NCI-H1417 (cell line): ENCODE data around the gene CRY1.
A peak's percentile ranks its signal among the peaks of the same experiment; 100 is the strongest.
"Not testable (repeated sequence)": the region's sequence is repeated elsewhere in the genome, so short reads cannot be mapped to it uniquely, and the experiment has no call there.

Experiments used
- DNase-seq, 3 experiments: peaks; one replicate each; lab custom pipeline; 2025; lab: John Stamatoyannopoulos, UW

CRY1 gene

DNA sequence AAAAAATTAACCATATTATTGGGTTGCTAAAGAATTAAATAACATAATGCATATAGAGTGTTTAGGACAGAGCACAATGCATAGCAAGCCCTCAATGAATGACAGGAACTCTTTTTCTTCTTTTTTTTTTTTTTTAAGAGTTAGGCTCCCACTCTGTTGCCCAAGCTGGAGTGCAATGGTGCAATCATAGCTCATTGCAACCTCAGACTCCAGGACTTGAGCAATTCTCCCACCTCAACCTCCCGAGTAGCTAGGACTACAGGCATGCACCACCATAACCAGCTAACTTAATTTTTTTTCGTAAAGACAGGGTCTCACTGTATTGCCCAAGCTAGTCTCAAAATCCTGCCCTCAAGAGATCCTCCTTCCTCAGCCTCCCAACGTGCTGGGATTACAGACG, 85.9 kb downstream of the CRY1 start:
- no peak for DNase-seq

DNA sequence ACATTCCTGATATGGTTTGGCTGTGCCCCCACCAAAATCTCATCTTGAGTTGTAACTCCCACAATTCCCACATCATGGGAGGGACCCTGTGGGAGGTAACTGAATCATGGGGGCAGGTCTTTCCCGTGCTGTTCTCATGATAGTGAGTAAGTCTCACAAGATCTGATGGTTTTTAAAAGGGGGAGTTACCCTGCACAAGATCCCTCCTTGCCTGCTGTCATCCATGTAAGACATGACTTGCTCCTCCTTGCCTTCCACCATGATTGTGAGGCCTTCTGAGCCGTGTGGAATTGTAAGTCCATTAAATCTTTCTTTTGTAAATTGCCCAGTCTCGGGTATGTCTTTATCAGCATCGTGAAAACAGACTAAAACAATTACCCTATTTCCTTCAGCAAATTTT, 90.7 kb downstream of the CRY1 start:
- not testable (repeated sequence) for DNase-seq

DNA sequence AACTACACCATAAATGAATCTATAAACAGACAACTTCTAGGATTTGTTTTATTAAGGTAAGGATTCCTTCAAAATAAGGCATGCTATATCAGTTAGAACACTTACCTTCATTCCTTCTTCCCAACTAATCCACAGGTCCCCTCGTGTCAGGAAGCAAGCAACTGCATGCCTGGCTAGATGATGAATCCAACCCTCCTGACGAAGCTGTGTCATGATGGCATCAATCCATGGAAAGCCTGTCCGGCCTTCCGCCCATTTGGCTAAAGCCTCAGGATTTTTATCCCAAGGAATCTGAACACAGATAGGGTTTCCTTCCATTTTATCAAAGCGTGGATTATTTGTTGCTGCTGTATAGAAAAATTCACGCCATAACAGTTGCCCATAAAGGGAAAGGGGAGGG, 93.9 kb downstream of the CRY1 start:
- DNase-seq, result no peak

DNA sequence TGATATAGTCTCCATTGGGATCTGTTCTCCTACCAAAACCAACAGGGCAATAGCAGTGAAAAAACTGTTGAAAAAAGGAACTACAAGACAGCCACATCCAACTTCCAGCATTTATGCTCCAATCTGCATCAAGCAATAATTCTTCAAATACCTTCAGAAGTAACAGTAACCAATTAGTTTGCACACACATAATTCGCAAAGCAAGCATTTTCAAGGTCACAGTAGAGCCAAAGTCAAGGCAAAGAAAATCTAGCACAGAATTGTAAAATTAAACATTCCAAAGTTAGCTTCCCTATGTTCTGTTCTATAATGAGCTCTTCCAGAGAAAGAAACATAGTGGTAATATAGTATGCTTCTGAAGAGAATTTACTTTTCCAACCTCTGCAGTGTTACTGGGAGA, 95.4 kb downstream of the CRY1 start:
- no peak for DNase-seq

DNA sequence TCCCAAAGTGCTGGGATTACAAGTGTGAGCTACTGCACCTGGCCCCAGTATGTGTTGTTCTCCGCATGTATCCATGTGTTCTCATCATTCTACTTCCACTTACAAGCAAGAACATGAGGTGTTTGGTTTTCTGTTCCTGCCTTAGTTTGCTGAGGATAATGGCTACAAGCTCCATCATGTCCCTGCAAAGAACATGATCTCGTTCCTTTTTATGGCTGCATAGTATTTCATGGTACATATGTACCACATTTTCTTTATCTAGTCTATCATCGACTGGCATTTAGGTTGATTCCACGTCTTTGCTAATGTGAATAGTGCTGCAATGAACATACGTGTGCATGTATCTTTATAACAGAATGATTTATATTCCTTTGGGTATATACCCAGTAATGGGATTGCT, 97.2 kb downstream of the CRY1 start:
- not testable (repeated sequence) for DNase-seq

DNA sequence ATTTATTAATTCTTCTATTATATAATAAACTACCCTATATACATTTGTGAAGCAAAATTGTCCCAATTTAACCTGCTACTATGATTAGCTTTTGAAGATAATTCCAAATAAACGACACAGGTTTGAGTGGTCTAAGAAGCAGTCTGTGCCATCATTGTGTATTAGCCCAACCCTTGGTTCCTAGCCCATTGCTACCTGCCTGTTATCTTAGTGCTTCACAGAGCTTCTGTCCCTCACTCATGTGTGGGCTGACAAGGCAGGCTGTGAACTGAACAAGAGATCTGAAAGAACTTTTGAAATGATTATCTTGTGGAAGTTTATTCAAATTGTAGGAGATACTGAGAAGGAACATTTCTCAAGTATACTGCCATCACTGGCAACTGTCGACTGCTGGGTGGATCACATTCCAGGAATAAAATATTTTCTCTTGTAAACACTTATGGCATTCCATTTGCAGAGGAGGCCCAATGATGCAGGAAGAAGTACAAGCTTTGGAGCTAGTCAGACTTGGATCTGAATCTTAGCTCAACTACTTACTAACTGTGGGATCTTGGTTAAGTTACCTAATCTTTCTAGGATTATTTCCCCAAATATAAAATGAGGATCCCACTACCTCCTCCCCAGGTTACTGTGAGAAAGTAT, 98.6 kb downstream of the CRY1 start:
- no peak for DNase-seq

DNA sequence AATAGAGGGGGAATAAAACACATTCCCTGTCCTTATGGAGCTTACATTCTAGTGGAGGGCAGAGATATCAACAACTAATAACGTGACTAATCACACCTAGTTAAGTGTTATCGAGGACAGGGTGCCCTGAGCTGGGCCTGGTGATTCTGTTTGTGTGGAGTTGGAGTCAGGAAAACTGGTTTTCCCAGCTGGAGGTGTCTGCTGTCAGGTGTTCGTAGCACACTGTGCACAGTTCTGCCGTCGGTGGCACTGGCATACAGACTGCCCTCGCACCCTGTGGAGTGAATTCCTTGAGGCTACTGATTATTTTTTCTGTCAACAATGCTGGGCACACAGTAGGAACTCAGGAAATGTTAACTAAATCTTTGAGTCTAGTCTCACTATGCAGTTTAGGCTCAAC, 105.5 kb downstream of the CRY1 start:
- peak in 2 of 3 experiments; percentile 33 to 65 for DNase-seq

DNA sequence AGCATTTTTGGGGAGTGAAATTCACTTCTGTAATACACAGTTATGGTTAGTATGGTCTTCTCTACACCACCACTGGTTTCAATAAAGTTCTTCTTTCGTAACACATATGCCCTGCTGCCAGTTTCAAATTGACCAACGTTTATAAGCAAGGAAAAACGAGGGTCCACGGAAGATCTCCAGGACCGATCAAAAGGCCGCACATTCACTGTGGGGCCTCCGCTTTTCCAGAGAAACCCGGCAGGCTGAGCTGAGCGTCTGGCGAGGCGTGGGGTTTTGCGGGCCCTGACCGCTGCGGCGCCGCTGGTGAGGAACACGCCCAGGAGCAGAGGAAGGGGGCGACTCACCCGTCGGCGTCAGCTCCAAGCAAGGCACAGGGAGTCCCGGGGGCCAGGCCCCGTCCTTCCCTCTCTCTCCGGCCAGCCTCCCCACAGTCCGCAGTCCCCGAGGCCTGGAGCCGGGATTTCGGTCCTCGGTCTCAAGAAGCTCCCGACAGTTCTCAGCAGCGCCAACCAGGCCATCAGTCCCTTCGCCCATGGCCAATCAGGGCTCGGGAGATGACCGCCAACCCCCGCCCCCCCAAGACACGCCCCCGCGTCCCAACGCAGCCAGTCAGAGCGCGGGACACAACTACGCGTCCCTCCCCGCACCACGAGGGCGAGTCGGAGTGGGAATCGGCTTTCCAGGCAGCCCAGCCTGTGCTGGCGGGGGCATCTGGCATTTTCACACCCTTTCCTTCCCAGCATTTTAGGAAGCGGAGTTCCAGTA, 106.5 kb downstream of the CRY1 start, which contains the start of gene MTERF2:
TSS of gene MTERF2 (minus strand) at position 522 of the 765 bp plus-strand sequence. CDS start 8,432 bp downstream, outside the sequence.
- DNase-seq, result peak; percentile 95 to 98 (median 96)

DNA sequence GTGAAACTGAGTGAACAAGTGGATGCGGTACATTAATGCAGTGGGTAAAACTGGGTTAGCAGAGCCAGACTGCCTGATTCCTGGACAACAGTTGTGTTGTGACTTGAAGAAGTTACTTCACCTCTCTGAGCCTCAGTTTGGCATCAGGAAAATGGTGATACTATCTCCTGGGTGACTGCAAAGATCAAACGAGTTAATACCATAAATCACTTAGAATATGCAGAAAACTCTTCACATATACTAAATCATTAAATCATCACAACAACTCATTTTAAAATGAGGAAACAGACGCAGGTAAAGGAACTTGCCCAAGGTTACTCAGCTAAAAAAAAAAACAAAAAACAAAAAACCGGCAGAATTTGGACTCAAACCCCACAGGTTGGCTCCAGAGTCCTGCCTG, 107.2 kb downstream of the CRY1 start:
- DNase-seq, result no peak

DNA sequence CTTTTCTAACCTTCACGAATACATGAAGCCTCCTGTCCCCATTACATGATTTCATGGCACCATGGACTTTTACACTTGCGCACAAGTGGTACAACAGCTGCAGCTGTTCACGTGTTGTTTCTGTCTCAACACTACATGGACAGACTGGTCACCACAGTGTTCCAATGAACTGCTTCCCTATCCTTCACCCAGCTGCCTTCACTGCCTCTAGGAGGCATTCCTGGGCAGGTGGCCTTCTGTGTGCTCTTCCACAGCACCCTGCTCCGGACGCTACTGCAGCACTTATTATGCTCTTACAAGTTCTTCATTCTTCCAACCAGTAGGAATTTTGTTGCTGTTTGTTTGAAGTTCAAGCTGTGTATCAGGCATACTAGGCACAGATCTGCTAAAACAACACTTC, 107.9 kb downstream of the CRY1 start:
- no peak for DNase-seq

DNA sequence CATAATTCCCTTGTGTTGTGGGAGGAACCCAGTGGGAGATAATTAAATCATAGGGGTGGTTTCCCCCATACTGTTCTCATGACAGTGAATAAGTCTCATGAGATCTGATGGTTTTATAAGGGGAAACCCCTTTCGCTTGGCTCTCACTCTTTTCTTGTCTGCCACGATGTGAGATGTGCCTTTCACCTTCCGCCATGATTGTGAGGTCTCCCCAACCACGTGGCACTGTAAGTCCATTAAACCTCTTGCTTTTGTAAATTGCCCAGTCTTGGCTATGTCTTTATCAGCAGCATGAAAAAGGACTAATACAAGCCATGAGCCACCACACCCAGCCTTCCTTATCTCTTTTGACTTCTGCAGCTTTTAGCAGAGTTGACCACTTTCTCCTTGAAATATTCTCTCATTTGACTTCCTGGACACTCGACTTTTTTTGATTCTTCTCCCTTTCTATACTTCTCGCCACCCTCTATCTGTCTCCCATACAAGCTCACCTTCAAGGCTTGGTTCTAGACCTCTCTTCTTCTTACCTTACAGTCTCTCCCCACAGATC, 108.7 kb downstream of the CRY1 start:
- DNase-seq, result no peak

DNA sequence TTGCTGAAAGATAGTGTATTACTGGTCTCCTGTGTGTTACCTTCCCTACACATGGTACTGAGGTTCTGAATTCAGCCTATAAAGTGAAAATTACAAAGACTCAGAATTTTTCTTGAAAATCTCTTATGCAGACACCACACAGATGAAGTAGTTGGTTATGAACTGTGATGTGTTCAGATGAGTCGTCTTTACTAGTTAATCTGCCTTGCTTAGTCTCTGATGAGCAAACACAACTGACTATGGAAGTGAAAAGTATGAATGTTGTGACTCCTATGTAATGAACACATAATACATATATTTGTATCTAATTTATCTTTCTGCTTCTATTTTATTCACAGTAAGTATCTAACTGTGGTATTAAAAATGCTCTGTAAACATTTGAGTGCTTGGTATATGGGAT, 111.1 kb downstream of the CRY1 start:
- no peak for DNase-seq

DNA sequence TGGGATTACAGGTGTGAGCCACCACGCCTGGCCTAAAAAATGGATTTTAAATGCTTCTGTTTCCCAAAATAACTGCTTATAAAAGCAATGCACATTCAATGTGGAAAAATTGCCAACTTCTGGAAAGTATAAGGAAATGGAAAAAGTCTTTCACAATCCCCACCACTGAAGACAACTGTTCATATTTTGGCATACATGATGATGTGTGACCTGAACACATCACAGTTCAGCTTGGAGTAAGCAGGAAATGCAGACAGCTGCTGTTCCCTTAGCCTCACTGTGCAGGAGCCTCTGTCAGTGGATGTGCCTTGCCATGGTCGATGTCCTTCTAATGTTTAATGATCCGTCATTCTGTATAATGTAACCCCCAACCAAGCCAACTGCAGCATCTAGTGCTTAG, 111.6 kb downstream of the CRY1 start:
- no peak for DNase-seq

DNA sequence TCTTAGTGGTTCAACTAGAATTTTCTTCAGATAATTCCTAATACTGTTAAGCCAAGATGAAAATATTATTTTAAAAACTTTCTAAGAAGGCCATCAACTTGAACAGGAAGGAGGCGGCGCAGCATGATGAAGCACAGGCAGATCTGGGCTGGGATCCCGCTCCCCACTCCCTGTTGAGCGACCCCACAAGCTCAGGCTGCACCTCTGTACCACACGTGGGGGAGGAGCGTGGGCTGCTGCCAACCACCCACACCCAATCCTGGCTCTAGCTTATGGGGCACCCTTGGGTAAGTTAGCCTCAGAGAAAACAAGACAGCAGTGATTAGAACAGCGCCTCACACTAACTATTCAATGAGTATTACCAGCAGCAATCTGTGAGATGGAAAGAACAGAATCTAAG, 112.4 kb downstream of the CRY1 start:
- DNase-seq, result no peak

DNA sequence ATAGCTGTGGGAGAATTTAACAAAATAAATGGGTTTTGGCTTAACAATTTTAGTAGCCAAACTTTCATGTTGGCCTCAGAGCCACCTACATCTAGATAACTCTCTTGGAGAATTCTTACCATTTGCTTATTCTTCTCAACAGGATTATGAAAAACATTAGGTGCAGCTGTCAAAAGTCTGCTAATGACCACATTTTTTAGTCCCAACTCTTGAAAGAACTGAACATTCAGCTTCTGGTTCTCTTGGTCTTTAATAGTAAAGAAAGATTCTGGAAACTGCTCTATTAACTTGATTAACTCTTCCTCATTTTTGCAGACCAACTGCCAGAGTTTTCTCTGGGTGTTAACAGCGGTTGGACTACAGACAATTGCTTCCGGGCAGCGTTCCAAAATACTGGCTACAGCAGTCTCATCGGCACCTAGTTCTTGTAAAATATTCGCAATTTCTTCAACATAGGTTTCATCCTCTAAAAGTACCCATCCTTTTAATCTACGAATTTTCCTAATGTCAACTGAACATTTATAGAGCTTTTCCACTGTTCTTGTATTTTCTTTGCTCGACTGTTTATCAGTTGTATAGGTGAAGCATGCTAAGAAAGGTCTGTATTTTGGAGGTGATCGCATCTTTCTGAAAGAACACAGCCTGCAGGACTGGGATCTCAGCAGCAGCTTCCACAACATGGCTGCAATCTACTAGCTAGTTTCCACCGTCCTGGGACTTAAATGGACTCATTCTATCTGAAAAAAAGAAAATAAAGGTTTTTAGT, 115.1 kb downstream of the CRY1 start:
- DNase-seq, result no peak

DNA sequence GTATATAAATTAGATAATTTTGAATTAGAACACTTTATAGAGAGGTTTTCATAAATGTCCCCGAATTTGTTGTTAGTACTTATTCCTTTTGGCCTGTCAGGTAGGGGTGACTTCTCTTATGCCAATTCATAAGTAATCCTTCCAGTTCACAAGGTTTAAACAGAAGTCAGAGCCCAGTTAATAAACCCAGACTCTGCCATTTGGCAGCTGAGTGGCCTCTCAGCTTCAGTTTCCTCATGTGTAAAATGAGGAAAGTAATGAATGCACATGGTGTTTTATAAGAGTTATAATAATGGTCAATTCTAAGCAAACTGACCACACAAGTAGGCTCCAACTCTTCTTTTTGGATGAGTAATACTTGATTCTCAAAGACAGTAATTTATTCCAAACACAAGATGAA, 116.7 kb downstream of the CRY1 start:
- no peak for DNase-seq

DNA sequence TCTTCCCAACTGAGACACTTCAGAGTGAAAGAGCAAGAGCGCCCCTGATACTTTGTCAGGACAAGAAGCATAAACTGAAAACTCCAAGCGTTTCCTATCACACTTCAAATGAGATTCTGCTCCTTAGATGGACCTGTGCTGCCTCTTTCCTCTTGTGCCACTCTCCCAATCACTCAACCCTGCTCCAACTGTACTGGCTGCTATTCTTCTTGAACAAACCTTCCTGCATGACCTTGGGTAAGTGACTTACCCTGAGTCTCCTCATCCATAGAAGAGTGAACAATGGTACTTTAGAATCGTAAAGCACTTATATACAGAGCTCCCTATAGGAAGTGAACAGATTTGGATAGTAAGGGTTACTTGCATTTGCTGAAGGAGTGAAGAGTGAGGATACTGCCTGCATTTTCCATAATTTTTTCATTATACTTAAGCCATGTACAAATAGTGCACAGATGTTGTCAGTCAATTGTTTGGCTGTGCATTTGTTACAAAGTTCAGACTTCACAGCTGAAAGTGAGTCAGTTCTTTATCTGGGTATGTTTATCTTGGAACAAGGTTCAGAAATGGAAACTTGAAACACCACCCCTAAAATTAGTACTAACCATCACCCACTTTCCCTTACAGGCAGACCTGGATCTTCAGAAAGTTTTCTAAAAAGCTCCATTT, 117.2 kb downstream of the CRY1 start:
- no peak for DNase-seq

DNA sequence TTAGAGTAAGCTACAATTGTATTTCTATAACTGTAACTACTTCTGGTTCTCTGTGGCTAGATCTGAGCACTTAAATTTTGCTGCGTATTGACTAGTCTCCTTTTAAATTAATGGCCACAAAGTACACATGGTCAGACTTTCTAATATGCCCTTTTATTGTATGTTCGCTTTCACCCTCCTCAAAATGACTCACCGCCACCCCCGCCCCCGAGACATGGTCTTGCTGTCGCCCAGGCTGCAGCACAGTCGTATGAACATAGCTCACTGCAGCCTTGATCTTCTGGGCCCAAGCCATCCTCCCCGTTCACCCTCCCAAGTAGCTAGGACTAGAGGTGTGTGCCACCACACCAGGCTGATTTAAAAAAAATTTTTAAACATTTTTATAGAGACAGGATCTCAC, 118.3 kb downstream of the CRY1 start:
- no peak for DNase-seq

DNA sequence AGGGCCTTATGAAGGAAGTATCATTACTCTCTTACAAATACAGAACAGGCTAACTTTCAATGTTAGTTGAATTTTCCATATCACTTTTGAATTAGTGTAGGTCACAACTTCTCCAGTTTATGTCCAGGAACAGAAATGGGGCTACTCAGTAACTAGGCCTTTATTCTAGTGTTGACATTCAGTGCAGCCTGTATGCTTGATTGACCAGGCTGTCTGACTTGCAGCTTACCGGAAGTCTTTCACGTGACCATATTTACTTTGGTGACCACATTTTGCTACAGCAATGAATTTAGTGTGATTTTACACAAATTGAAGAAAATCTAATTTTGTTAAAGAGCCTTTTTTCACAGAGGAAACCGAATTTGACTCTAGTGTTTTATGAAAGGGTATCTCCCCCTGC, 118.8 kb downstream of the CRY1 start:
- no peak for DNase-seq

DNA sequence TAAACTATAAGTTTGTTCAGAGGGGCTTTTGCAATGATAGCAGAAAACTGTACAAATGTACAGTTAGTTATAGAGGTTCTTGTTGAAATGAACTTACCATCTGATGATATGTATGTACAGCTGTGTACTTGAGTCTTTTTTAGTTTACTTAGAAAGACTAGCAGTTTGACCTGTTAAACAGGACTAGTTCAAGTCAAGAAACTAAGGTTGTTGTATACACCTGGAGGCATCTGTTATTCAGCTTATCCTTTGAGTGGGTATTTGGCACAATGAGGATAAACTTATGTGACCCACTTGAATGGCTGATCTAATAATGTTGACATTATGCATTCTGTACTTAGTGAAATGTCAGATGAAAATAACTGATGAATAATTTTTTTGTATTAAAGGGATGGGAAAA, 119.8 kb downstream of the CRY1 start:
- peak in 1 of 3 experiments; percentile 19 for DNase-seq

DNA sequence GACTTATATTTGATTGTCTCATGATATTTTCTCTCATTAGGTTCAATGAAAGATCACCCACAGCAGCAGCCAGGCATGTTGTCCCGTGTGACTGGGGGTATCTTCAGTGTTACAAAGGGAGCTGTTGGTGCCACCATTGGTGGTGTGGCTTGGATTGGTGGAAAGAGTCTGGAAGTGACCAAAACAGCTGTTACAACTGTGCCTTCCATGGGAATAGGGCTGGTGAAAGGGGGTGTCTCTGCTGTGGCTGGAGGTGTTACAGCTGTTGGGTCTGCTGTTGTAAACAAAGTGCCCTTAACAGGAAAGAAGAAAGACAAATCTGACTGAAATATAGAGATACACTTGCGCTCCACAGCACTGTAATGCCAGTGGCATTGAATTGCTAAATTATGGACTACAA, 122.3 kb downstream of the CRY1 start:
- DNase-seq, result no peak

DNA sequence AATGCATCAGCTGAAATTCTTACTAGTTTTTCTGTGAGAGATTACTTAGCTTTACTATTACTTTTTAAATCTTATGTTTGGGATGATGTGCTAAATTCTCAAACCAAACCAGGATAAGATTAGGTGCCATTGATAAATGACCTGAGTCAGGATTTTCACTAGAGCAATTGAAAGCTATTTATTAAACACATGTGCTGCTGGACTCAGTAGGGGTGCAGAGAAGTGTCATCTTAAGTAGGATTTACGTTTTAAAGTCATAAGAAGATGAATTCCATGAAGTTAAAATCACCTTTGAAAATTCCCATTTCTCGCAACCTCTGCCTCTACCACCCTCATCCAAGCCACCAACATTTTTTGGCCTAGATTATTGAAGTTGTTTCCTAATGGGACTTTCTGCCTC, 128.8 kb downstream of the CRY1 start:
- no peak for DNase-seq
